Activated CD8-positive, alpha-beta T cell treated with anti-CD3 and anti-CD28 coated beads for 36 hours (primary cell): ENCODE measurements around the gene ZCCHC8. TPM values are rescaled to one million over a fixed set of nuclear protein-coding genes. Genes with fewer than 3 reads are reported as not detected.

Experiments used
- ATAC-seq: fragments of 200-7000 bp; cut with Tn5 transposase; one replicate; pipeline ENCODE4 v1.10.0; 2021; ENCODE audit warnings: mild to moderate bottlenecking, moderate library complexity
- CTCF ChIA-PET: fragments of 350-600 bp; sonication (Branson Sonifier 250); formaldehyde crosslinking; loops from one replicate; lab custom pipeline; 2021; ENCODE audit warnings: antibody characterized with exemption; lab: Charles Lee
- POLR2A ChIA-PET: fragments of 350-600 bp; sonication (Branson Sonifier 250); formaldehyde crosslinking; loops from one replicate; lab custom pipeline; 2021; ENCODE audit warnings: antibody characterized with exemption; lab: Charles Lee
- DNase-seq: peaks from one replicate; pipeline ENCODE4 v3.0.0-alpha.2; 2020
- H3K27ac Mint-ChIP-seq: one replicate; pipeline ENCODE4 v1.8.0; 2021; ENCODE audit warnings: mild to moderate bottlenecking, mixed read lengths
- H3K27me3 Mint-ChIP-seq: one replicate; pipeline ENCODE4 v1.8.0; 2021; ENCODE audit warnings: mixed read lengths
- H3K36me3 Mint-ChIP-seq: one replicate; pipeline ENCODE4 v1.8.0; 2021; ENCODE audit warnings: low read depth, mixed read lengths
- H3K4me1 Mint-ChIP-seq: one replicate; pipeline ENCODE4 v1.8.0; 2021; ENCODE audit warnings: low read depth, mixed read lengths
- H3K4me3 Mint-ChIP-seq: one replicate; pipeline ENCODE4 v1.8.0; 2021; ENCODE audit warnings: mild to moderate bottlenecking, moderate library complexity, mixed read lengths
- H3K9me3 Mint-ChIP-seq: one replicate; pipeline ENCODE4 v1.8.0; 2021; ENCODE audit warnings: mixed read lengths
- CTCF ChIP-seq: fragments of 200-600 bp; IDR thresholded peaks from one replicate; pipeline ENCODE4 v1.8.0; 2022; ENCODE audit warnings: antibody characterized with exemption, mild to moderate bottlenecking
- intact Hi-C: fragments of 100-400 bp; cut with micrococcal nuclease; formaldehyde crosslinking; loops from one replicate; pipeline ENCODE4 v1.10.0; 2022
- total RNA-seq, 2 experiments: library from RNA; stranded (reverse); gene quantifications; one replicate each; pipeline ENCODE4 v1.2.3, GENCODE V29; 2021

Gene ZCCHC8
- total RNA-seq, 2 experiments from 2014 or later: 28.0 to 28.5 TPM

GRCh38 chr12:122519418-122519817 is 18.7 kb upstream of the ZCCHC8 start:
- ChIA-PET POLR2A (interaction anchor here (0.7 to 10.2 kb wide), 5 partner anchors 8 to 116 kb away, joined by 3 to 179 read pairs (median 14); partner anchors contain the start of gene ZCCHC8), CTCF (interaction anchor here (0.9 to 2.9 kb wide), 2 partner anchors 9 to 19 kb away, joined by 3 to 10 read pairs; partner anchors contain the start of gene ZCCHC8)
- peak; percentile 42 for ATAC-seq
- peak overlapping the region; percentile 16 for H3K27ac Mint-ChIP-seq
- no peaks in the 10 kb centered on the region for H3K9me3 Mint-ChIP-seq
- H3K27me3 Mint-ChIP-seq: no peaks in the 10 kb centered on the region
- intact Hi-C loops: no loop called here
- H3K4me1 Mint-ChIP-seq: peaks cover 69% of the 10 kb centered on the region
- H3K36me3 Mint-ChIP-seq: peaks cover 79% of the 10 kb centered on the region
- H3K4me3 Mint-ChIP-seq: no peak overlapping the region
- DNase-seq: no peak
- no peak for TF ChIP-seq CTCF

DNA sequence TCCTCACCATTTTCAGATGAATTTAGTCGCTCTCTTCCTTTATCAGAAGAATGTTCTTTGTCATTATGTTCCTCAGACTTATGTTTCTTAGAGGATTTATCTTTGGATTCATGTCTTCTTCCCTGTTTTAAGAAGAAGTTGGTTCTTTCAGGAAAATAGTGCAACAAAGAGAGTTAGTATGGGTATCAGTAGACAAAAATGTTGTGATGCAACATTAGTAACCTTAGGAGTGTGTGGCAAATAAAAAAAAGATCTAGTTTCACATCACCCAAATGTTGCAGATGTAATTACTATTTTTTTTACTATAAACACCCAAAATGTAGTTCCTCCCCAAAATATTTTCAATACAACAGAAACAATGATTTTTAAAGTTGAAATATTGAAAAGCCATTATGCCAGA is 18.2 kb upstream of the ZCCHC8 start:
- H3K27ac Mint-ChIP-seq: peak overlapping the region; percentile 73
- POLR2A ChIA-PET: interaction anchor here (2.6 to 10.2 kb wide), 3 partner anchors 7 to 17 kb away, joined by 14 to 179 read pairs (median 36); partner anchors contain the start of gene ZCCHC8
- H3K27me3 Mint-ChIP-seq: no peaks in the 10 kb centered on the region

DNA sequence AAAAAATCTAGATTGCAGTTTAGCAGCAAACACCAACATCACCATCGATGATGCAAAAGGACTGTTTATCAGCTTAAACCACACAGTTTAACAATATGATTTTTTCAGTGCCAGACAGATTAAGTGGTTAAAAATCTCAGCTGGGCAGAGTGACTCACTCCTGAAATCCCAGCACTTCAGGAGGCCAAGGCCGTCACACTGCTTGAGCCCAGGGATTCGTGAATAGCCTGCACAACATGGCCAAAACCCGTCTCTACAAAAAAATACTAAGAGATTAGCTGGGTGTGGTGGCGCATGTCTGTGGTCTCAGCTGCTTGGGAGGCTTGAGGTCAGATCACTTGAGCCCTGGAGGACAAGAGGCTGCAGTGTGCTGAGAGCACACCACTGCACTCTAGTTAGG is 17.1 kb upstream of the ZCCHC8 start:
- ChIA-PET POLR2A (interaction anchor here (0.8 to 1.9 kb wide), 6 partner anchors 8 to 118 kb away, joined by 3 to 11 read pairs (median 4); partner anchors contain the start of genes KNTC1 and RSRC2), CTCF (interaction anchor here (0.7 kb wide), 1 partner anchor 8 kb away, joined by 3 read pairs; no protein-coding TSS in a partner anchor)
- TF ChIP-seq CTCF: no peak
- intact Hi-C loops: no loop called here
- no peak overlapping the region for H3K4me3 Mint-ChIP-seq
- ATAC-seq (no peak), DNase-seq (no peak)
- peaks cover 55% of the 10 kb centered on the region for H3K4me1 Mint-ChIP-seq
- H3K27ac Mint-ChIP-seq: peak overlapping the region; percentile 63
- peaks cover 73% of the 10 kb centered on the region for H3K36me3 Mint-ChIP-seq
- no peaks in the 10 kb centered on the region for H3K27me3 Mint-ChIP-seq
- no peaks in the 10 kb centered on the region for H3K9me3 Mint-ChIP-seq

More for the DNA sequence above, 18.2 kb upstream of the ZCCHC8 start:
- Mint-ChIP-seq H3K4me3 (no peak overlapping the region), H3K4me1 (peaks cover 64% of the 10 kb centered on the region), H3K9me3 (no peaks in the 10 kb centered on the region), H3K36me3 (peaks cover 76% of the 10 kb centered on the region)
- CTCF ChIA-PET: interaction anchor here (0.9 to 2.9 kb wide), 2 partner anchors 9 to 18 kb away, joined by 3 to 10 read pairs; partner anchors contain the start of gene ZCCHC8
- no peak for ATAC-seq
- intact Hi-C loops: no loop called here
- TF ChIP-seq CTCF: no peak
- no peak for DNase-seq

GRCh38 chr12:122516544-122517361 is 16.0 kb upstream of the ZCCHC8 start:
- Mint-ChIP-seq H3K27me3 (no peaks in the 10 kb centered on the region), H3K27ac (peak overlapping the region; percentile 66), H3K4me1 (peaks cover 47% of the 10 kb centered on the region), H3K9me3 (no peaks in the 10 kb centered on the region), H3K36me3 (peaks cover 72% of the 10 kb centered on the region), H3K4me3 (no peak overlapping the region)
- no peak for DNase-seq
- no peak for ATAC-seq
- TF ChIP-seq CTCF: no peak
- ChIA-PET POLR2A (interaction anchor here (1.2 to 7.8 kb wide), 6 partner anchors 10 to 59 kb away, joined by 3 to 107 read pairs (median 10); partner anchors contain the start of genes KNTC1, RSRC2 and ZCCHC8), CTCF (no interaction called here)
- intact Hi-C loops: no loop called here
